ENCODE data around the gene SOX9.
A peak's percentile ranks its signal among the peaks of the same experiment; 100 is the strongest.

- no peak for TF ChIP-seq RARB (CRISPR knock-in tag; IDR thresholded peaks at IDR 0.05)
- no peak for TF ChIP-seq CSDC2 (CRISPR knock-in tag; IDR thresholded peaks at IDR 0.05)
- no peak for TF ChIP-seq ESRRG (CRISPR knock-in tag; IDR thresholded peaks at IDR 0.05)
- TF ChIP-seq POU6F1 (CRISPR knock-in tag; IDR thresholded peaks at IDR 0.05; ENCODE audit: borderline replicate concordance, low read depth) = no peak
- TF ChIP-seq BACH2 (CRISPR knock-in tag; IDR thresholded peaks at IDR 0.05; ENCODE audit: borderline replicate concordance) = no peak
- TF ChIP-seq CREB5 (CRISPR knock-in tag; IDR thresholded peaks at IDR 0.05; ENCODE audit: low read depth) = no peak
- TF ChIP-seq ZFP3 (CRISPR knock-in tag; IDR thresholded peaks at IDR 0.05) = no peak
- no peak for TF ChIP-seq ZC3H10 (CRISPR knock-in tag; IDR thresholded peaks at IDR 0.05)
- TF ChIP-seq PATZ1 (CRISPR knock-in tag; IDR thresholded peaks at IDR 0.05; ENCODE audit: borderline replicate concordance) = 0 out of 2 replicates have a peak, but pooled peaks have one; percentile 12
- no peak for TF ChIP-seq ZFP30 (CRISPR knock-in tag; IDR thresholded peaks at IDR 0.05)
- no peak for TF ChIP-seq TCF4 (CRISPR knock-in tag; IDR thresholded peaks at IDR 0.05; ENCODE audit: borderline replicate concordance)
- TF ChIP-seq PPARA (CRISPR knock-in tag; IDR thresholded peaks at IDR 0.05; ENCODE audit: borderline replicate concordance) = no peak
- TF ChIP-seq ARNTL (CRISPR knock-in tag; IDR thresholded peaks at IDR 0.05; ENCODE audit: borderline replicate concordance, low read depth) = no peak
- TF ChIP-seq CSRNP3 (CRISPR knock-in tag; IDR thresholded peaks at IDR 0.05) = no peak
Measured at GRCh38 chr17:72125742-72126141, 4.9 kb downstream of the SOX9 start.

All from SK-N-SH treated with all-trans-retinoic acid at 6 μM for 48 hours (cell line).